OCI-LY1 (cell line): ENCODE data around the gene TTC16.

Experiments
- H2AFZ ChIP-seq: fragments of 200-600 bp; sonication (generic), shearing (Covaris generic); 2 replicates; pipeline ENCODE4 v1.6.0; 2014; ENCODE audit warnings: antibody characterized with exemption, mild to moderate bottlenecking, low read length
- H3F3A ChIP-seq: fragments of 200-600 bp; sonication (generic), shearing (Covaris generic); 2 replicates; pipeline ENCODE4 v1.6.0; 2014; ENCODE audit warnings: mild to moderate bottlenecking, antibody characterized with exemption, low read length, moderate library complexity; ENCODE audit not compliant: insufficient read depth
- H3K27ac ChIP-seq: fragments of 200-600 bp; sonication (generic); 2 replicates; pipeline ENCODE4 v1.5.1; 2014; ENCODE audit warnings: low read length, mixed run types, mild to moderate bottlenecking, low read depth; ENCODE audit not compliant: poor library complexity, severe bottlenecking
- H3K27me3 ChIP-seq: fragments of 200-600 bp; sonication (generic); 2 replicates; pipeline ENCODE4 v1.6.0; 2014; ENCODE audit warnings: antibody characterized with exemption, mild to moderate bottlenecking, low read length, moderate library complexity; ENCODE audit not compliant: insufficient read depth
- H3K36me3 ChIP-seq: fragments of 200-600 bp; sonication (generic); 2 replicates; pipeline ENCODE4 v1.6.1; 2014; ENCODE audit warnings: mild to moderate bottlenecking, antibody characterized with exemption, low read length, moderate library complexity, mixed read lengths; ENCODE audit not compliant: insufficient read depth
- H3K4me1 ChIP-seq: fragments of 200-600 bp; sonication (generic); 2 replicates; pipeline ENCODE4 v1.5.1; 2014; ENCODE audit warnings: mild to moderate bottlenecking, low read length, moderate library complexity; ENCODE audit not compliant: insufficient read depth, severe bottlenecking
- H3K4me2 ChIP-seq: fragments of 200-600 bp; sonication (generic), shearing (Covaris generic); 2 replicates; pipeline ENCODE4 v1.6.1; 2014; ENCODE audit warnings: low read length
- H3K4me3 ChIP-seq: fragments of 200-600 bp; sonication (generic); 2 replicates; pipeline ENCODE4 v1.5.1; 2014; ENCODE audit warnings: low read length, low read depth, mild to moderate bottlenecking, mixed read lengths; ENCODE audit not compliant: poor library complexity, severe bottlenecking
- H3K79me2 ChIP-seq: fragments of 200-600 bp; shearing (Covaris generic); 2 replicates; pipeline ENCODE4 v1.6.1; 2016; ENCODE audit warnings: mixed run types, low read length, mixed read lengths; ENCODE audit not compliant: insufficient read depth
- H3K9ac ChIP-seq: fragments of 200-600 bp; sonication (generic), shearing (Covaris generic); 2 replicates; pipeline ENCODE4 v1.6.1; 2014; ENCODE audit warnings: mild to moderate bottlenecking, low read length, mixed read lengths
- H3K9me2 ChIP-seq: fragments of 200-600 bp; sonication (generic), shearing (Covaris generic); 2 replicates; pipeline ENCODE4 v1.6.1; 2014; ENCODE audit warnings: low read depth, mild to moderate bottlenecking, low read length, mixed read lengths
- H3K9me3 ChIP-seq: fragments of 200-600 bp; shearing (Covaris generic); 2 replicates; pipeline ENCODE4 v1.6.1; 2014; ENCODE audit warnings: low read length, mixed read lengths
- H4K20me1 ChIP-seq: fragments of 200-600 bp; sonication (generic), shearing (Covaris generic); 2 replicates; pipeline ENCODE4 v1.6.0; 2016; ENCODE audit warnings: mild to moderate bottlenecking, low read length; ENCODE audit not compliant: insufficient read depth
- EZH2 ChIP-seq: fragments of 200-600 bp; sonication (generic), shearing (Covaris generic); IDR thresholded peaks from 2 replicates; pipeline ENCODE4 v1.8.0; 2017; ENCODE audit warnings: borderline replicate concordance, mixed run types, mild to moderate bottlenecking, antibody characterized with exemption, low read length, moderate library complexity, mixed read lengths
- TF ChIP-seq, protein P1 (sequence below): fragments of 200-600 bp; sonication (generic), shearing (Covaris generic); IDR thresholded peaks from 2 replicates; pipeline ENCODE4 v1.5.1; 2017; ENCODE audit warnings: mild to moderate bottlenecking, antibody characterized with exemption, low read length, moderate library complexity, mixed read lengths

TTC16 gene

DNA sequence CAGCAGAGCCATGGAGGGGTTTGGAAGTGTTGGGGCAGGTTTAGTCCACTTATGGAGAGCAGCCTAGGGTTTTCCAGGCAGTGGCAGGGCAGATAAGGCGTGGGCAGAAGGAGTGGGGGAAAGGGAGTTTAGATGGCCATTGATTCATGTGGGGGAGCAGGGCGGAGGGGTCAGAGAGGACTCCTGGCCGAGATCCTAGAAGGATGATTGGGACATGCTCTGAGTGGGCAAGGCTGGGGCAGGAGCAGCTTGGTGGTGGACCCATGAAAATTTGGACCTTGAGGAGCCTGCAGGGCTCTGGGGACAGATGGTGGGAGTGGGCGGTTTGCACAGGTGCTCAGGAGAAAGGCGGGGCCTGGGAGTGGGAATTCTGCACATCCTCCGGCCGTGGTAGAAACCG lies 37.3 kb downstream of the TTC16 start:
- Histone ChIP-seq H3K4me3 (no peak overlapping the region), H4K20me1 (no peaks in the 10 kb centered on the region), H3K36me3 (peaks cover 12% of the 10 kb centered on the region)

GRCh38 chr9:127753622-127754021 lies 37.7 kb downstream of the TTC16 start:
- Histone ChIP-seq H3K27me3 (no peaks in the 10 kb centered on the region), H3K9me3 (no peaks in the 10 kb centered on the region), H3K79me2 (no peaks in the 10 kb centered on the region), H3K4me3 (no peak overlapping the region), H2AFZ (no peak overlapping the region), H3F3A (no peaks in the 10 kb centered on the region), H3K4me2 (no peak overlapping the region), H3K4me1 (no peaks in the 10 kb centered on the region), H4K20me1 (no peaks in the 10 kb centered on the region), H3K36me3 (peaks cover 8% of the 10 kb centered on the region), H3K9ac (no peak overlapping the region), H3K27ac (no peak overlapping the region), H3K9me2 (no peaks in the 10 kb centered on the region)
- TF ChIP-seq, protein P1, sequence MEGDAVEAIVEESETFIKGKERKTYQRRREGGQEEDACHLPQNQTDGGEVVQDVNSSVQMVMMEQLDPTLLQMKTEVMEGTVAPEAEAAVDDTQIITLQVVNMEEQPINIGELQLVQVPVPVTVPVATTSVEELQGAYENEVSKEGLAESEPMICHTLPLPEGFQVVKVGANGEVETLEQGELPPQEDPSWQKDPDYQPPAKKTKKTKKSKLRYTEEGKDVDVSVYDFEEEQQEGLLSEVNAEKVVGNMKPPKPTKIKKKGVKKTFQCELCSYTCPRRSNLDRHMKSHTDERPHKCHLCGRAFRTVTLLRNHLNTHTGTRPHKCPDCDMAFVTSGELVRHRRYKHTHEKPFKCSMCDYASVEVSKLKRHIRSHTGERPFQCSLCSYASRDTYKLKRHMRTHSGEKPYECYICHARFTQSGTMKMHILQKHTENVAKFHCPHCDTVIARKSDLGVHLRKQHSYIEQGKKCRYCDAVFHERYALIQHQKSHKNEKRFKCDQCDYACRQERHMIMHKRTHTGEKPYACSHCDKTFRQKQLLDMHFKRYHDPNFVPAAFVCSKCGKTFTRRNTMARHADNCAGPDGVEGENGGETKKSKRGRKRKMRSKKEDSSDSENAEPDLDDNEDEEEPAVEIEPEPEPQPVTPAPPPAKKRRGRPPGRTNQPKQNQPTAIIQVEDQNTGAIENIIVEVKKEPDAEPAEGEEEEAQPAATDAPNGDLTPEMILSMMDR: no peak
- TF ChIP-seq EZH2: no peak

More for the DNA sequence above, 37.3 kb downstream of the TTC16 start:
- Histone ChIP-seq H3K27me3 (no peaks in the 10 kb centered on the region), H3K4me1 (no peaks in the 10 kb centered on the region), H3F3A (no peaks in the 10 kb centered on the region), H3K9me3 (no peaks in the 10 kb centered on the region), H3K4me2 (no peak overlapping the region), H3K9me2 (no peaks in the 10 kb centered on the region), H3K79me2 (no peaks in the 10 kb centered on the region), H3K27ac (no peak overlapping the region), H3K9ac (no peak overlapping the region), H2AFZ (no peak overlapping the region)
- no peak for TF ChIP-seq EZH2
- TF ChIP-seq, protein P1: no peak

- no peaks in the 10 kb centered on the region for H3K79me2 ChIP-seq
- H2AFZ ChIP-seq: no peak overlapping the region
- no peaks in the 10 kb centered on the region for H3K9me2 ChIP-seq
- H3K4me2 ChIP-seq: no peak overlapping the region
- H3K36me3 ChIP-seq: peaks cover under 1% of the 10 kb centered on the region
- H3K9me3 ChIP-seq: no peaks in the 10 kb centered on the region
- no peak overlapping the region for H3K27ac ChIP-seq
- H3K4me3 ChIP-seq: no peak overlapping the region
- no peak overlapping the region for H3K9ac ChIP-seq
- H3K27me3 ChIP-seq: no peaks in the 10 kb centered on the region
- H4K20me1 ChIP-seq: no peaks in the 10 kb centered on the region
- no peaks in the 10 kb centered on the region for H3K4me1 ChIP-seq
- no peak for TF ChIP-seq EZH2
- TF ChIP-seq, protein P1: no peak
- H3F3A ChIP-seq: no peaks in the 10 kb centered on the region
These were observed 38.5 kb downstream of the TTC16 start for GRCh38 chr9:127754099-127755060.
